ENCODE data around the gene ENPP6.

- TF ChIP-seq CTCF (IDR thresholded peaks at IDR 0.05; ENCODE audit: low read depth, low read length, missing input control) (no peak), GABPA (IDR thresholded peaks at IDR 0.05 in 1 of 2, conservative IDR thresholded peaks at IDR 0.05 in 1 of 2) (no peak), ZBTB33 (IDR thresholded peaks at IDR 0.05) (no peak), TAF1 (conservative IDR thresholded peaks at IDR 0.05) (no peak), MAX (IDR thresholded peaks at IDR 0.05) (no peak), SP1 (IDR thresholded peaks at IDR 0.05) (no peak), REST (IDR thresholded peaks at IDR 0.05) (no peak), ATF3 (IDR thresholded peaks at IDR 0.05) (no peak), RAD21 (IDR thresholded peaks at IDR 0.05) (no peak)
Observed at GRCh38 chr4:184247421-184247820, 29.7 kb upstream of the ENPP6 start.
